GM19099 (cell line): ENCODE measurements around the gene HLA-DRB1.

Source experiments
- POLR2A ChIP-seq: IDR thresholded peaks from 3 replicates; pipeline ENCODE4 v1.6.1; 2011; ENCODE audit warnings: low read depth; ENCODE audit not compliant: insufficient read length; ENCODE audit errors: extremely low read depth

HLA-DRB1 gene

DNA sequence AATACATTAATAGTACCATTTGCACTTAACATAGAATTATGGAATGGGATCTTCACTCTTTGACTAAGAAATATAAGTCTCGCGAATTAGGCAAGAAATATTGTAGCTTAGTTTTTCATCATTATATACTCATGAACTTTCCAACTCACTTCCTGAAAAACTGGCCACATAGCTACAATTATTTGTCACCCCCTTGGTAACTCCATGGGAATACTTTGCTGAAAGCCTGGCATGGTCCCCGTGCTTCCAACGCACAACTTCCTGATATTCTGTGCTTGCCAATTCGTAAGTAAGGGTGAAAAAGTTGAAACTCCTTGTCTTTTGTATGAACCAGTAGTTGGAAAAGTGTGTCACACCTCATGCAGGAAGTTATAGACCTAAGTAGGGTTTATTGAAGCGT is 23.8 kb upstream of the HLA-DRB1 start:
- TF ChIP-seq POLR2A, result no peak

DNA sequence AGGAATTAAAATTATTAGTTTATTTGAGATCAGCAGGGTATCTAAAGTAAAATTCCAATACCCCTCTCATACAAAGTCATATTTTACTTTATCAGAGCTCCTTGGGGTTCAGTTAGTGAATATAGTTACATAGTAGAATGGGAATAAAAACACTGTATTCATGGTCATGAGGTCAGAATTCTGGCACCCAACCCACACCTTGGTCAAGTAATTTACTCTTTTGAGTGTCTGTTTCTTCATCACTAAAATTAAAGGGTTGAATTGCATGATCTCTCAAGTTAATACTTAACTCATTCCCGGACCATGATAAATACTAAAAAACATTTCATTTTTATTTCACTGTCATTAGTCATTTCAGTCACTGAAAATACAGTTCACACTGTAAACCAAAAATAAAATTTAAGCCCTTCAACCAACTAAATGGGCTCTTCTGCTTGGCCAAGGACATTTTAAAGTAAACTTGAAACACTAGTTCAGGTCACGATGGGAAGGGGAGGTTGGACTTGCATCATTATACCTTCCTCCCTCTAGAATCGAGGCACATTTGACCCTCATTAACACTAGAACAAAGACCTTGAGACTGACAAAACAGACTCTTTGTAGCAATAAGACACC is 21.1 kb upstream of the HLA-DRB1 start:
- no peak for TF ChIP-seq POLR2A

GRCh38 chr6:32609731-32610640 is 20.3 kb upstream of the HLA-DRB1 start:
- peak; percentile 61 for TF ChIP-seq POLR2A

GRCh38 chr6:32609391-32609730 is 19.7 kb upstream of the HLA-DRB1 start:
- no peak for TF ChIP-seq POLR2A

DNA sequence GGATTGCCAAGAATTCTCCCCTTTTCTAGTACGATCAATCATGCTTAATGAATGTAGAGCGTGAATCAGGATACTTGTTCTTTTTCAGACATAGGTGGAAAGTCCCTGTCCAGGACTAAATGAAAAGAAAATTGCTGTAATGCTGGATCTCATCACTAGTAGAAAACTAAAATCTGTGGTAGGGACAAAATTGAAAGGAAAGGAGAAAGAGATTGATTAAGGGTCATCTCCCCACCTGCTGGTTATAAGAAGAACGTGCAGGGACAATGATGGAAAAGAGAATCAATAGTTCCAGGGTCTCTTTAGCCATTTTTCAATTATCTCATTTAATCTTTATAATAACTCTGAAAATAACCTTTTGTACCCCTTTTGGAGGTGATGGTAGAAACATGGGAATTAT is 18.7 kb upstream of the HLA-DRB1 start:
- no peak for TF ChIP-seq POLR2A

GRCh38 chr6:32607988-32608298 is 18.3 kb upstream of the HLA-DRB1 start:
- TF ChIP-seq POLR2A, result no peak

DNA sequence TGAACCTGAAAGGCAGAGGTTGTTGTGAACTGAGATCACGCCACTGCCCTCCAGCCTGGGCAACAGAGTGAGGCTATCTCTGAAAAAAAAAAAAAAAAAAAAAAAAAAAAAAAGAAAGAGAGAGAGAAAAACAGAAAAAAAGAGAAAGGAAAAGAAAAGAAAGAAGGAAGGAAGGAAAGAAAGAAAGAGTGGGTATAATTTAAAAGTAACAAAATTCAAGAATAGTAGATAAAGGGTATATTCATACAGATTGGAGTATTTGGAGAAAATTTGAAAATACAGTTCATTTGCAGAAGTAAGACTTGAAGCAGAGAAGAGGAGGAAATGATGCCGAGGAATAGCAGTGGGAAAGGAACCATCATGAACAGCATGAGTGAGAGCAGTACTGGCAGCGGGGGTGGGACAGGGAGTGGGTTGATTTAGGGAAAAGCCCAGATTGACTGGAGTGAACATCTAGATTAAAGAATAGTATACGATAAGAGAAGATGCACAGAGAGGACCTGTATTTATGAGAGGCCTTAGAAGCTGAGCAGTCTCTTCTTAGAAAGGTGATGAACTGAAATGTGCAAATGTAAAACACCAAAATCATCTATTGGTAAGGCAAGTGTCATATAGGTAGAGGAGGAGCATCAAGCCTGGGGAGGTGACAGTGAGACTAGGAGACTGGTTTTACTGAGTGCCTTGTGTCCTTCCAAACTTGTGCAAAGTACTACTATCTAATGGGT is 17.8 kb upstream of the HLA-DRB1 start:
- peak; percentile 49 for TF ChIP-seq POLR2A

DNA sequence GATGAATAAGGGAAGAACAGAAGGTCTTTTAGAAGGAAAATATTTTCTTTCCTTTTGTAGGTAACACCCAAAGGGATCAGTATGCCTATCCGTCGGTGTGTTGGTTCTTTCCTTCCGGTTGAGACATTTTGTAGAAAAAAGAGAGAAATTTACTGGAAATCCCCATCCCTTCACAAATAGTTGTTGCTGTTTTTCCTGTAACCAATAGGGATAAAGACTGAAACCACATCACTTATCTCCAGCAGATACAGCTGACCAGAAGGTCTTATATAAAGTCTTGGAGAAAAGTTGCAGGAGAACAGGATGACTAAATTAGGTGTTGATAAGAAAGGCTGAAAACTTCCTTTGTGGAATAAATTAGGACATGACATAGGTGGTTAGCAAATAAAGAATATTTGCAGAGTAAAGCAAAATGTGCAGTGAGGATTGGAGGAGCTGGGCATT is 14.8 kb upstream of the HLA-DRB1 start:
- TF ChIP-seq POLR2A, result no peak

DNA sequence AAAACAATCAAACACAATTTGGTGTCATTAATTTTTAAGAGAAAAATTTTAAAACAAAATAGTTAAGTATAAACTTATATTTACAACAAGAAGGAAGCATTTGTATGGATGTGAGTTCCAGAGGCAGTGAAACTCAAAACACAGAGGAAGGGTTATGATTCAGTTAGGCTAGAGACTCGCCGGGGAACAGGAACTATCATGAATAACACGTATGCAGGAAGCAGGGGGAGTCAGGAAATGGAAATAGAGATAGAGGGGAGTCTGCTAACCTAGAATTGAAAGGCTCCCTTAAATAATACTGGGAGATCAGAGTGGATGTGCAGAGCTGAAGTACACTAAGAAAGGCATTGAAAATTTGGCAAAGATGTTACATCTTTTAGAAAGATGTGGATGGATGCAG is 14.2 kb upstream of the HLA-DRB1 start:
- TF ChIP-seq POLR2A, result no peak

DNA sequence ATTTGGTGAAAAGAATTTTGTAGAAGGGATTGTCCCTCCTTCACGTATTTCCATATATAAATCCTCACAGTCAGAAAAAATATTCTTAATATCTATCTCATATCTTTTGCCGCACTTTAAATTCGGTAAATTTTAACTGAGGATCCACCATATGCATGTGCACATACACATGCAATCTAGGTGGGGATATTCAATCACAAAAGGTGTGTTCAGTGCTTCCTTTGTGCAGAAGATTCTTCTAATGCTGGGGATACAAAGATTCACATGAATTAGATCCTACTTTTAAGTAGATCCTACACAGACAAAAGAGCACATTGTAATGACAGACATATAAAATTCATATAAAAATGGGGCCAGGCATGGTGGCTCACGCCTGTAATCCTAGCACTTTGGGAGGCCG is 13.6 kb upstream of the HLA-DRB1 start:
- no peak for TF ChIP-seq POLR2A

DNA sequence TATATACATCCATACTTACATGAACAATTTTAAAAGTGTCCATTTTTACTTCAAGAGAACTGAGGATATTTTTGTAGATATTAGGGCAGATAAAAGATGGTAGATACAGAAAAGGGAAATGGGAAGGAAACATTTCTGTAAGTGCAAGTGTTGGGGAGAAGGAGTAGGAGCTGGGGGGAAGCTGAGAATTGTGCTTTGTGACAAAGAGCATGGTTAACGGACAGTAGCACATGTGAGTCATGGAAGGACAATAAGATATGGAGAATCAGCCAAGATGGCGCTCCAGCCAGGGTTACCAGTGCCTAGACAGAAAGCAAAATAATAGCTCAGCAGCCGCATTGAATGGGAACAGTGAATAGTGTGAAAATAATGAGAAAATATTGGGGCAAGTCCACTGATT is 12.7 kb upstream of the HLA-DRB1 start:
- TF ChIP-seq POLR2A, result no peak

DNA sequence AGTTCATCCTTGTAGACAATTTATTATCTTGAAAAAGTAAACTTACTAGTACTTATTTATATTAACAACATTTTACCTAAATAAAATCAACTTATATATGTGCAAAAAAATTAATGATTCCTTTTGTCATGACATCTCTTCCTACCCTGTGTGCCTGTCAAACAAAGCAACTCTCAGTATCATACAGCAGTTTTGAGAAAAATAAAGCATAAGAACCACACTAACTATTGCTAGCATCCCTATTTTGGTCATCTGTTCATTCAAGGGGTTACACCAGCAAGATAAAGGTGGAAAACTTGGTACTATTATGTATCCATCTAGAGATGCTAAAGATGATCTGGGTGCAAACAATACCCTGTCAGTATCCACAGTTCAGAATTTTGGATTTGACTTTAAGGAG is 7.4 kb upstream of the HLA-DRB1 start:
- TF ChIP-seq POLR2A, result no peak

GRCh38 chr6:32588156-32588555 is 1.5 kb downstream of the HLA-DRB1 start:
- peak; percentile 13 for TF ChIP-seq POLR2A

DNA sequence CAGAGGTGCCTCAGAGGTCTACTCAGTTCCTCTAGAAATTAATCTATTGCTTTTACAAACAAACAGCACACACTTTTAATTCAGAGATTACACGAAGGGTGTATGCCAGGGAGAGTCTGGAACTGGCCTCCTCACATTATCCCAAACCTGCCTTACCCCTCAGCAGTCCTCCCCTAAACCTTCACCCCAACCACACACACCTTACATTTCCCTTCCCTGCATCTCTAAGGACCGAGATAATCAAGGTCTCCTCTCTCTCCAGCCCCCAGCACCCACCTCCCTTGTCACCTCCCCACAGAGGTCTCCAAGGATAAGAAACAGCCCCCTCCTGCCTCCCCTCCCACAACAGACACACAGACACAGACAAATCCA is 6.1 kb downstream of the HLA-DRB1 start:
- no peak for TF ChIP-seq POLR2A

DNA sequence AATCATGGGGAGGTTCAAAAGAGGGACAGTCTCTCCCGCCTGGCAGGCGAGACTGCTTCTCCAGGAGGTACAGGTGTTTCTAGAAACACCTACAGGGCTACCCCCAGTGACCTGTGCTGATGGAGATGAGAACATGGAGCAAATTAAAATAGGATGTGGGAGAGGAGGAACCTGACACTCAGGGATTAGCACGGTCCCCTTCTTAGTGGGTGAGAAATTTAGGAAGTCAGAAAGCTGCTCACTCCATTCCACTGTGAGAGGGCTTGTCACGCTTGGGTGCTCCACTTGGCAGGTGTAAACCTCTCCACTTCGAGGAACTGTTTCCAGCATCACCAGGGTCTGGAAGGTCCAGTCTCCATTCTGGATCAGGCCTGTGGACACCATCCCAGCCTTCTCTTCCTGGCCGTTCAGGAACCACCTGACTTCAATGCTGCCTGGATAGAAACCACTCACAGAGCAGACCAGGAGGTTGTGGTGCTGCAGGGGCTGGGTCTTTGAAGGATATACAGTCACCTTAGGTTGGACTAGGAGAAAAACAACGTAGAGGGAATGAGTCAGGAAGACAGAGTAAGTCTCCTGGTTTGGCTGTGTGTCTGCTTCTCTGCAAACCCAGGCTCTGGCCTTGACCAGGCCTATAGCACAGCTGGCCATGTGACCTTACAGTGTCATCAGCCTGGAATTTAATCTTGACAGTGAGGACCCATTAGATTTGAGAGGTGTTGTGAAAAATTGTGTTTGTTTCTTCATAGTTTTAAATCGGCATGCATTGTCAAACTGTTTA is 8.1 kb downstream of the HLA-DRB1 start:
- TF ChIP-seq POLR2A, result no peak
